GM10266 (cell line): ENCODE data around the gene RPL34.

Experiments used
- DNase-seq: peaks from one replicate; pipeline ENCODE4 v3.0.0; 2012; ENCODE audit errors: extremely low spot score
- CTCF ChIP-seq: IDR thresholded peaks from 2 replicates; pipeline ENCODE4 v1.5.1; 2012; ENCODE audit warnings: mild to moderate bottlenecking, low read depth; ENCODE audit not compliant: control insufficient read depth, insufficient read depth; ENCODE audit errors: missing control alignments

The RPL34 gene

GRCh38 chr4:108649863-108650211, 29.5 kb downstream of the RPL34 start:
- DNase-seq = no peak
- TF ChIP-seq CTCF = no peak

GRCh38 chr4:108650212-108651013, 30.0 kb downstream of the RPL34 start, which contains the start of gene OSTC:
Gene OSTC (plus strand): TSS chr4:108650599. CDS start chr4:108650656, 57 bp downstream.
- TF ChIP-seq CTCF = peak; percentile 5
- peak; percentile 82 for DNase-seq

GRCh38 chr4:108651014-108651791, 30.8 kb downstream of the RPL34 start:
- TF ChIP-seq CTCF = no peak
- DNase-seq = no peak

GRCh38 chr4:108662629-108663028, 42.3 kb downstream of the RPL34 start:
- no peak for DNase-seq
- TF ChIP-seq CTCF = no peak

- TF ChIP-seq CTCF = no peak
- no peak for DNase-seq
Measured at GRCh38 chr4:108674356-108674977, 54.1 kb downstream of the RPL34 start.
